Activated CD8-positive, alpha-beta T cell treated with anti-CD3 and anti-CD28 coated beads for 36 hours (primary cell): ENCODE measurements around the gene DAPL1. TPM values are rescaled to one million over a fixed set of nuclear protein-coding genes. Genes with fewer than 3 reads are reported as not detected.

ENCODE experiments used
- ATAC-seq: fragments of 200-7000 bp; cut with Tn5 transposase; one replicate; pipeline ENCODE4 v1.10.0; 2021; ENCODE audit warnings: mild to moderate bottlenecking, moderate library complexity
- CTCF ChIA-PET: fragments of 350-600 bp; sonication (Branson Sonifier 250); formaldehyde crosslinking; loops from one replicate; lab custom pipeline; 2021; ENCODE audit warnings: antibody characterized with exemption; lab: Charles Lee
- POLR2A ChIA-PET: fragments of 350-600 bp; sonication (Branson Sonifier 250); formaldehyde crosslinking; loops from one replicate; lab custom pipeline; 2021; ENCODE audit warnings: antibody characterized with exemption; lab: Charles Lee
- DNase-seq: peaks from one replicate; pipeline ENCODE4 v3.0.0-alpha.2; 2020
- H3K27ac Mint-ChIP-seq: one replicate; pipeline ENCODE4 v1.8.0; 2021; ENCODE audit warnings: mild to moderate bottlenecking, mixed read lengths
- H3K27me3 Mint-ChIP-seq: one replicate; pipeline ENCODE4 v1.8.0; 2021; ENCODE audit warnings: mixed read lengths
- H3K36me3 Mint-ChIP-seq: one replicate; pipeline ENCODE4 v1.8.0; 2021; ENCODE audit warnings: low read depth, mixed read lengths
- H3K4me1 Mint-ChIP-seq: one replicate; pipeline ENCODE4 v1.8.0; 2021; ENCODE audit warnings: low read depth, mixed read lengths
- H3K4me3 Mint-ChIP-seq: one replicate; pipeline ENCODE4 v1.8.0; 2021; ENCODE audit warnings: mild to moderate bottlenecking, moderate library complexity, mixed read lengths
- H3K9me3 Mint-ChIP-seq: one replicate; pipeline ENCODE4 v1.8.0; 2021; ENCODE audit warnings: mixed read lengths
- CTCF ChIP-seq: fragments of 200-600 bp; IDR thresholded peaks from one replicate; pipeline ENCODE4 v1.8.0; 2022; ENCODE audit warnings: antibody characterized with exemption, mild to moderate bottlenecking
- intact Hi-C: fragments of 100-400 bp; cut with micrococcal nuclease; formaldehyde crosslinking; loops from one replicate; pipeline ENCODE4 v1.10.0; 2022
- total RNA-seq, 2 experiments: library from RNA; stranded (reverse); gene quantifications; one replicate each; pipeline ENCODE4 v1.2.3, GENCODE V29; 2021

Gene DAPL1
- total RNA-seq, 2 experiments from 2014 or later = not detected

DNA sequence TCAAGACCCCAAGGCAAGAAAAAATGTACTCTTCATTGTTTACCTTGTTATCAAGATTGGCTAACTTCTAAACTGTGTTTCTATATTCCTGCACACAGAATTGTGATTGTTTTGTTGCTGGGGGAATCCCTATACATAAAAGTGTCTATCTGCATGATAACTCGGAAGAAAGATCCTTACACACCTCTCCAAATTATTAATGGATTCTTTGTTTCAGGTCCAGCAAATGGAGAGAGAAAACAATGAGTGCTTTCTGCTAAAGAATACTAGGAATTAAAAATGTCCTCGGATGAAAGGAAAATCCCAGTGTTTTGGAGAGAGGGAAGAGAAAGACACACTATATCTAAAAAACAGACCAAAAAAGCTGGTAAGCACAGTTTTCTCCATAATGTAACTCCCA, 6.2 kb upstream of the DAPL1 start:
- ATAC-seq = no peak
- POLR2A ChIA-PET = no interaction called here
- CTCF ChIA-PET = no interaction called here
- Mint-ChIP-seq H3K9me3 (no peaks in the 10 kb centered on the region), H3K4me1 (no peaks in the 10 kb centered on the region), H3K27me3 (peaks cover 10% of the 10 kb centered on the region), H3K27ac (no peak overlapping the region), H3K4me3 (no peak overlapping the region), H3K36me3 (no peaks in the 10 kb centered on the region)
- no peak for DNase-seq
- intact Hi-C loops = no loop called here
- TF ChIP-seq CTCF = no peak

DNA sequence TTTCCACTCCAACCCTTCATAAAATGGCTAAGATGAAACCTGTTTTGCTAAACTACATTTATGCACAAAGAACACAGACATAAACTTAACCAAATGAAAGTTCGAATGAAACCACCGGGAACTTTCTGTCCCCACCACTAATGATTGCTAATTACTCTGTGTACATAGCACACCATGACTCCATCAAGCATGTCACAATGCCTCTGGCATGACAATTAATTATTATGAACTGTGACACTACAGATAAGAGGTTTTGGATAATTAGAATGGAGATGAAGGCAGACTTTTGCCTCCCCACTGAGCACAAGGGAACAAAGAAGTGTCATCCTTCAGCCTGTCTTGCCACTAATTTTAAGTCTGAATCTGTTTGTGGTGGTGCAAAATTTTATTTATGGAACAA, 1.5 kb downstream of the DAPL1 start:
- no peaks in the 10 kb centered on the region for H3K9me3 Mint-ChIP-seq
- H3K4me3 Mint-ChIP-seq = no peak overlapping the region
- H3K36me3 Mint-ChIP-seq = no peaks in the 10 kb centered on the region
- POLR2A ChIA-PET = no interaction called here
- CTCF ChIA-PET = no interaction called here
- no peak for ATAC-seq
- no peak overlapping the region for H3K27ac Mint-ChIP-seq
- no peak for TF ChIP-seq CTCF
- H3K4me1 Mint-ChIP-seq = no peaks in the 10 kb centered on the region
- no peak for DNase-seq
- intact Hi-C loops = no loop called here
- H3K27me3 Mint-ChIP-seq = peaks cover 6% of the 10 kb centered on the region

DNA sequence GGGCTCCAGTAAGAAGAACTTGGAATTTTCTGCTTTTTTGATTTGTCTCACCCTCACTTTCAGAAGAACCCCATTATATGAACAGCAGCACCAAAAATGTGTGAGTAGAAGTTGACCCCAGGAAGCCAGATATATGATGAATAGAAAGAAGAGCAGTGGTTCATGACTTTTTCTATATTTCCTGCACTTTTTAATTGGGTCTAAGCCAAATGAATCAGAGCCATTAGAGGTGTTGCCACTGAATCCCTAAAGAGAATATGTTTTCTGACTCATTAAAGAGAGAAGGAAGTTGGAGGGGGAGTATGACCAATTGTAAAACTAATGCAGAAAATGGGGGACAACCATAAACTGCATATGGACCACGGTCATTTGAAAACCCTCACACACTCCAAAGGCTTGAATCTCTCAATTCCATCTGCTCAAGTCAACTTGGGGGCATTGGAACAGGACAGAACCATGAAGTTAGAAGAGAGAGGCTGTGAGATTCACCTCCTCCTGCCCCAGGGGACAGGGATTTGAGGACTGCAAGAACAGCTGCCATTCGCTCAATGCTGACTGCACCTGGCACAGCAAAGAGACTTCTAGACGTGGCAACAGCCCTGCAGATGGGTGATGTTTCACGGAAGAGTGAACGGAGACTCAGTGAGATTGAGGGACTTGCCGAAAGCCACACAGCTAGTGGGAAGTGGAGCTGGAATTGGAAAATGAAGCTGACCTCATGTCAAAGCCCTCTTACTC, 3.0 kb downstream of the DAPL1 start:
- no peak for TF ChIP-seq CTCF
- Mint-ChIP-seq H3K36me3 (no peaks in the 10 kb centered on the region), H3K27ac (no peak overlapping the region), H3K4me1 (no peaks in the 10 kb centered on the region), H3K27me3 (peaks cover 8% of the 10 kb centered on the region), H3K9me3 (no peaks in the 10 kb centered on the region), H3K4me3 (no peak overlapping the region)
- ATAC-seq (no peak), DNase-seq (no peak)
- ChIA-PET CTCF (interaction anchor here (1.2 kb wide), 1 partner anchor 44 kb away, joined by 3 read pairs; no protein-coding TSS in a partner anchor), POLR2A (no interaction called here)
- intact Hi-C loops = no loop called here

- peaks cover 4% of the 10 kb centered on the region for H3K27me3 Mint-ChIP-seq
- TF ChIP-seq CTCF = no peak
- no peaks in the 10 kb centered on the region for H3K9me3 Mint-ChIP-seq
- H3K4me1 Mint-ChIP-seq = no peaks in the 10 kb centered on the region
- ChIA-PET CTCF (interaction anchor here (1.2 to 1.7 kb wide), 2 partner anchors 10 to 45 kb away, joined by 3 read pairs; no protein-coding TSS in a partner anchor), POLR2A (no interaction called here)
- H3K36me3 Mint-ChIP-seq = no peaks in the 10 kb centered on the region
- no peak overlapping the region for H3K4me3 Mint-ChIP-seq
- no peak for ATAC-seq
- DNase-seq = no peak
- no peak overlapping the region for H3K27ac Mint-ChIP-seq
- intact Hi-C loops = no loop called here
These were observed 4.1 kb downstream of the DAPL1 start for GRCh38 chr2:158799181-158799580.

DNA sequence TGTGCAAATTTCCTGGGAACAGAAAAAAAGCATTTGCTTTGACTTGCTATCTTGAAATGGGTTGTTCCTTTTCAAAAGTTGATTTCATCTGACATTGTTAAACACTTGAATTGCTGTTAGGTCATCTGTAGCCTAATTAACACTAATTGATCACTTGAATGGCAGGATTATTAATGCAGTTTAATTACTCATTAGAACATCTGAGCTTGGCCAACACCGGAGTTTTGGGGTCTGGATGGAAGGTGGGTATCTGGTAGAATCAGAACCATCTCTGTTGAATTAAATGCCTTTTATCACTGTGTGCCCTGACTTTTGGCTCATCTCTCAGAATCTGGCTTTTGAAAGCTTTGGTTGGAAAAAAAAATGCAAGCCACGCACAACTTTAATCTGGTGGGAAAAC, 8.4 kb downstream of the DAPL1 start:
- ChIA-PET POLR2A (no interaction called here), CTCF (no interaction called here)
- Mint-ChIP-seq H3K4me1 (no peaks in the 10 kb centered on the region), H3K4me3 (no peak overlapping the region), H3K9me3 (no peaks in the 10 kb centered on the region), H3K27ac (no peak overlapping the region), H3K27me3 (peaks cover 4% of the 10 kb centered on the region), H3K36me3 (no peaks in the 10 kb centered on the region)
- DNase-seq (no peak), ATAC-seq (no peak)
- intact Hi-C loops = no loop called here
- TF ChIP-seq CTCF = no peak
